Stimulated activated memory B cell treated with anti-CD40 and anti-IgM and Interleukin-4, amounts not matched to agents 10 μg/mL and 1 μg/mL and 100 μg/mL, for 72 hours (primary cell): ENCODE data around the gene NOP58.
"Not testable (repeated sequence)": the region's sequence is repeated elsewhere in the genome, so short reads cannot be mapped to it uniquely, and the experiment has no call there.

ENCODE experiments used
- ATAC-seq: fragments of 150-1000 bp; cut with Tn5 transposase; 2 replicates; pipeline ENCODE4 v1.10.0; 2021
- H3K27ac Mint-ChIP-seq: one replicate; pipeline ENCODE4 v1.8.0; 2022; ENCODE audit warnings: mild to moderate bottlenecking, mixed read lengths
- H3K27me3 Mint-ChIP-seq: one replicate; pipeline ENCODE4 v1.8.0; 2022; ENCODE audit warnings: mixed read lengths
- H3K36me3 Mint-ChIP-seq: one replicate; pipeline ENCODE4 v1.8.0; 2022; ENCODE audit warnings: mixed read lengths
- H3K4me1 Mint-ChIP-seq: one replicate; pipeline ENCODE4 v1.8.0; 2022; ENCODE audit warnings: mixed read lengths
- H3K4me3 Mint-ChIP-seq: one replicate; pipeline ENCODE4 v1.8.0; 2022; ENCODE audit warnings: mild to moderate bottlenecking, moderate library complexity, mixed read lengths
- H3K9me3 Mint-ChIP-seq: one replicate; pipeline ENCODE4 v1.8.0; 2022; ENCODE audit warnings: mixed read lengths

Gene NOP58, protein sequence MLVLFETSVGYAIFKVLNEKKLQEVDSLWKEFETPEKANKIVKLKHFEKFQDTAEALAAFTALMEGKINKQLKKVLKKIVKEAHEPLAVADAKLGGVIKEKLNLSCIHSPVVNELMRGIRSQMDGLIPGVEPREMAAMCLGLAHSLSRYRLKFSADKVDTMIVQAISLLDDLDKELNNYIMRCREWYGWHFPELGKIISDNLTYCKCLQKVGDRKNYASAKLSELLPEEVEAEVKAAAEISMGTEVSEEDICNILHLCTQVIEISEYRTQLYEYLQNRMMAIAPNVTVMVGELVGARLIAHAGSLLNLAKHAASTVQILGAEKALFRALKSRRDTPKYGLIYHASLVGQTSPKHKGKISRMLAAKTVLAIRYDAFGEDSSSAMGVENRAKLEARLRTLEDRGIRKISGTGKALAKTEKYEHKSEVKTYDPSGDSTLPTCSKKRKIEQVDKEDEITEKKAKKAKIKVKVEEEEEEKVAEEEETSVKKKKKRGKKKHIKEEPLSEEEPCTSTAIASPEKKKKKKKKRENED

DNA sequence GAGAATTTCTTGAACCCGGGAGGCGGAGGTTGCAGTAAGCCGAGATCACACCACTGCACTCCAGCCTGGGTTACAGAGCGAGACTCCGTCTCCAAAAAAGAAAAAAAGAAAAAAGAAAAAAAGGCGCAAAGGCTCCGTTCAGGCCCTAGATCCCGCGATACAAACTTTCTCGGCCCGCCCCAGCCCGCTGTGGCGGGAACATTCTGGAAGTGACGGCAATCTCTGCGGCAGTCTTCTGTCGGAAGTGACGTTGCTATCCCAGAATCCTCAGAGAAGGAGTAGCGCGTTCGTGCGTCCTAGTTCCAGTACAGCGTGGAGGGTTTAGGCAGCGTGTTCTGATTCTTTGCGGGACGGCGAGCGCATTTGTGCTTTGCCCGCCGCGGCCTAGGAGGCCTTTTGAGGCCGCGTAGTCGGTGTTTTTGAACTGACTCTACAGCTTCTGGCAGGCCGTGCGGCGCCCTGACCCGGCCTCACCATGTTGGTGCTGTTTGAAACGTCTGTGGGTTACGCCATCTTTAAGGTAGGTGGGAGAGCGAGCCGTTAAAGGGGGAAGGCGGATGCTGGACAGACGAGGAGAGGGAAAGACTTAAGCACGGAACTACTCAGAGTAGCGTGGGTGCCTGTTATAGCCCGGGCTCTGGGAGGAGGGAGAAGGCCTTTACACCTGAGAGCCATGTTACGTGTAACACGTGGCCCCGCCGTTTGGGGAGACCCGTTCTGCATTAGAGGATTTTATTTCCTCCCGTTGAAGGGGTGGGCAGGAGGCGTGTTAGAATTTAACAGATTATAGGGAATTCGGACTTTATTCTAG, at the start of gene NOP58:
Gene NOP58 (plus strand): TSS at position 297 of the 811 bp plus-strand sequence. CDS start 179 bp downstream, at position 476.
- Mint-ChIP-seq H3K36me3 (no peaks in the 10 kb centered on the region), H3K27me3 (no peaks in the 10 kb centered on the region), H3K4me3 (peak within 1 kb of the TSS; percentile 70), H3K27ac (no peak within 1 kb of the TSS), H3K9me3 (no peaks in the 10 kb centered on the region), H3K4me1 (peaks cover 14% of the 10 kb centered on the region)
- peak; percentile 98 for ATAC-seq

DNA sequence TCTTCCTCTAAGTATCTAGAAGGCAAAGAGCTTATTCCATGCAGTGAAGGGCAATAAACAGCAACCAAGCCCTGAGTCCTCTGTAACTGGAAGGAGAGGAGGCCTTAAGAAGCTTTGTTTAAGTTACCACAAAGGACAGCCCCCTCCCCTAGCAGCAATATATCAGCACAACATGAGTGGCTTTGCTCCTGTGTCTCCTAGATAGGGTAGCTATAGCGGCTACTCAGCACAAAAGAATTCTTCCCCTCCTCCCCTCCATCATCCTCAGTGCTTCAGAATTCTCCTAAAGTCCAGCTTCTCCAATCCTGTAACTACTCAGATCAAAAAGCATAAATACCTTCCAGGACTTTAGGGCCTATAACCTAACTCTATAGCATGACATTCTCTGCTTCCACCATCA, 43.7 kb upstream of the NOP58 start:
- no peaks in the 10 kb centered on the region for H3K27me3 Mint-ChIP-seq
- no peaks in the 10 kb centered on the region for H3K9me3 Mint-ChIP-seq
- no peak for ATAC-seq
- no peak overlapping the region for H3K27ac Mint-ChIP-seq
- no peak overlapping the region for H3K4me3 Mint-ChIP-seq
- H3K4me1 Mint-ChIP-seq = peaks cover 26% of the 10 kb centered on the region
- peaks cover 46% of the 10 kb centered on the region for H3K36me3 Mint-ChIP-seq

DNA sequence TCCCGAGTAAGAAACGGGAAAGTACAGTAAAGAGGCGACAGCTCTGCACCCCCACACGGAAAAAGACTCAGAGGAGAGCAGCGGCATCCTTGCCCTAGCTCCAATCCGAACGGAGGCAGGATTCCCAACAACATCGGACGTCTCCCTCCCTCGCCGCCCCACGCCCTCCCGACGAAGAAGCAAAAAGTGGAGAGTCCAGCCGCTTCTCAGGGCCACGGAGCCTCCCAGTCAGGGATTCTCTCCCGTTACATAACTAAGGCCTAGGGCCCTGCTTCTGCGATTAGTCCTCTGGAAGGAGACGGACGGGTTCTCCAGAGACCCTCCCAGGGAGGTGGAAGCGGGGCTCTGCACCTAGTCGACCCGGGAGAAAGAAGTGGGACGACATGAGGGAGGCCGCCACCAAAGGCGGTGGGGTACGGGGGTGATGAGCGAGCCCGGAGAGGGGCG, 27.8 kb upstream of the NOP58 start:
- Mint-ChIP-seq H3K4me1 (peaks cover 20% of the 10 kb centered on the region), H3K9me3 (no peaks in the 10 kb centered on the region), H3K27ac (peak overlapping the region; percentile 85), H3K4me3 (peak overlapping the region; percentile 91), H3K36me3 (no peaks in the 10 kb centered on the region), H3K27me3 (no peaks in the 10 kb centered on the region)
- no peak for ATAC-seq

DNA sequence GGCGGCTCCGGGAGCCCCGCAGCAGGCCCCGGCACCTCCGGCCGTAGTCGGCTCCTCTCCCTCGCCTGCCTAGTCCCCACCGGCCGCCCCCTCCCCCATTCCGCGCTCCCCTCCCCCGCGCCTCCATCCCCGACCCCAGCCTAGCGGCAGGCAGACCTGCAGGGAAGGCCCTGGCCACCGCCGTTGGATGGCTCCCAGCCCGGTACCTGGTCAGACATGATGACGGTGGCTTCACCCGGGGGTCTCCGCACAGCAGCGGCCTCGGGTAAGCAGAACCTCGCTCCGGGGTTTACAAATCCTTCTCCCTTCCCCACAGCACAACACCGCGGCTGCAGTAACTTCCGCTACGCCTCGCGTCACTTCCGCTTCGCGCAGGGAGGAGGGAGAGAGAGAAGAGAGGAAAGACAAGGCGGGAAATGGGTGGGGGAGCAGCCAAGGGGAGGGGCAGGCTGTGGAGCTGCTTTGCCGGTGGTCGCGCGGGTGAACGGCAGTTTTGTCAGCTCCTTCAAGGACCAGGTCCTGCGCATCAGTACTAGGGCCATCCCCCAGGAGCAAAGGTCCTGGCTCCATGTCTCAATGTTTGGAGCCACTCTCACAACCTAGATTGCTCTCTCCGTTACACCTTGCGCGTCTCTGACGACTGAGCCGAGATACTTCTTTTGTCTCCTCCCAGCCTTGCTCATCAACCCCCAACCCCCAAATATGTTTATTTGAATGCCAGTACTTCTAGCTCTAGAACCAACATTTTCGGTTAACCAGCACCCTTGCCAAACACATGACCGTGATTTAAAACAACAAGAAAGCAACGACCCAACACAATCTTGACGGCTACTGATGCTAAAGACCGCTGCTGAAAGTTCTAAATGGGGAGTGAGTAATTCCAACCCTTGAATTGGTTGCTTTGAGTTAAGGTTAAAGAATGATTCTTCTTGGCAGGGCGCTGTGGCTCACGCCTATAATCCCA, 27.0 kb upstream of the NOP58 start, which contains the start of gene SUMO1:
Gene SUMO1 (minus strand): TSS at position 364 of the 964 bp plus-strand sequence. CDS start 146 bp downstream, at position 218.
- ATAC-seq = peak; percentile 96

DNA sequence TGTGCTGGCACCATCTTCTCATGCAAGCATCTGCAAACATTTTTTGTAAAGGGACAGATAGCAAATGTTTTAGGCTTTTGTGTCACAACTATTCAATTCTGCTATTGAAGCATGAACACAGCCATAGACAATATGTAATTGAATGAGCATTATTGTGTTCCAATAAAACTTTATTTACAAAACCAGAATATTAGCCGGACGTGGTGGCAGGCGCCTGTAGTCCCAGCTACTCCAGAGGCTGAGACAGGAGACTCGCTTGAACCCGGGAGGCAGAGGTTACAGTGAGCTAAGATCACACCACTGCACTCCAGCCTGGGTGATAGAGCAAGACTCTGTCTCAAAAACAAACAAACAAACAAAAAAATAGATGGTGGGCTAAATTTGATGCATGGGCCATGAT, 17.9 kb upstream of the NOP58 start:
- not testable (repeated sequence) for H3K27ac Mint-ChIP-seq, H3K36me3 Mint-ChIP-seq, ATAC-seq, H3K4me3 Mint-ChIP-seq, H3K9me3 Mint-ChIP-seq, H3K4me1 Mint-ChIP-seq
- peaks cover 13% of the 10 kb centered on the region for H3K27me3 Mint-ChIP-seq

More for the DNA sequence above, 27.0 kb upstream of the NOP58 start, which contains the start of gene SUMO1:
- Mint-ChIP-seq H3K9me3 (no peaks in the 10 kb centered on the region), H3K27ac (peak within 1 kb of the TSS; percentile 85), H3K4me3 (peak within 1 kb of the TSS; percentile 91), H3K4me1 (peaks cover 16% of the 10 kb centered on the region), H3K36me3 (no peaks in the 10 kb centered on the region), H3K27me3 (no peaks in the 10 kb centered on the region)

DNA sequence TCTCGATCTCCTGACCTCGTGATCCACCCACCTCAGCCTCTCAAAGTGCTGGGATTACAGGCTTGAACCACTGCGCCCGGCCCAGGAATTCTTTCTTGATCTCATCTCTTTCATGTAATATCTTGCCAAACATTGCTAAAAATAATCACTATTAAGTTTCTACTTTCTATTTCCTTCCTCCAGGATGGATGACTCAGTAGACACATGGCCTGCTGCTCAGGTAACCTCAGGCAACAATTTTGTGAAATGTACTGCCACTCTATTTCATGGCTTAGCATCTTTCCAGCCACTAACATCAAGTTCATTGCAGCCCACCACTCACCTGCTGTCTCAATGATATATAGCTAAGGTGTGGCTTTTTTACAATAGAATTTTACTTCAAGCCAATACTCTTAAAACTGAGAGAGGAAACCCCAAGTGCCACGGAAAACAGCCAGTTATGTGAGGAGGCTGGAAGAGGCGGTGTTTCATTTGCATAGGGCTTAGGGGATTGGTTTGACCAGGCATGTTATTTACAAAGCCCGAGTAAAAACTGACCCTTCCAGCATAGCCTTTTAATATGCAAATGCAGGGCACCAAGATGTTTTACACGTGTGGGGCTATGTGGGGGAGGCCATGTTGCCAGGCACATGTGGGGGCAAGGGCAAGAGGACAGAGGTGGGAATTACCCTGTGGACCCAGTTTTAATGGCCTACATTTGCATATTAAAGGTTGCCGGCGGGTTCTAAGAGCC, 15.9 kb upstream of the NOP58 start:
- Mint-ChIP-seq H3K36me3 (no peaks in the 10 kb centered on the region), H3K27me3 (peaks cover 13% of the 10 kb centered on the region)

DNA sequence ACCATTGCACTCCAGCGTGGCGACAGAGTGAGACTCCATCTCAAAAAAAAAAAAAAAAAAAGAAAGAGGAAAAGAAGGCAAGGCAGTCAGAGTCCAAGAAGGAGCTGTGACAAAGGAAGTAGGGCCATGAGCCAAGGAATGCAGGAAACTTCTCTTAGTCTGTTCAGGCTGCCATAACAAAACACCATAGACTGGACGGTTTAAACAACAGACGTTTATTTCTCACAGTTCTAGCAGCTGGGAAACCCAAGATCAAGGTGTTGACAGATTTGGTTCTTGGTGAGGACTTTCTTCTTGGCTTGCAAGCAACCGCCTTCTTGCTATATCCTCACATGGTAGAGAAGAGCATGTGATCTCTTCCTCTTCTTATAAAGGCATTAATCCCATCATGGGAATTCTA, 14.1 kb upstream of the NOP58 start:
- peaks cover 3% of the 10 kb centered on the region for H3K9me3 Mint-ChIP-seq
- no peaks in the 10 kb centered on the region for H3K4me1 Mint-ChIP-seq
- no peak overlapping the region for H3K4me3 Mint-ChIP-seq
- H3K27ac Mint-ChIP-seq = no peak overlapping the region
- no peak for ATAC-seq
- no peaks in the 10 kb centered on the region for H3K36me3 Mint-ChIP-seq
- H3K27me3 Mint-ChIP-seq = peaks cover 13% of the 10 kb centered on the region

More for the DNA sequence above, 15.9 kb upstream of the NOP58 start:
- ATAC-seq = no peak
- Mint-ChIP-seq H3K4me1 (no peaks in the 10 kb centered on the region), H3K27ac (no peak overlapping the region), H3K9me3 (no peaks in the 10 kb centered on the region), H3K4me3 (no peak overlapping the region)

DNA sequence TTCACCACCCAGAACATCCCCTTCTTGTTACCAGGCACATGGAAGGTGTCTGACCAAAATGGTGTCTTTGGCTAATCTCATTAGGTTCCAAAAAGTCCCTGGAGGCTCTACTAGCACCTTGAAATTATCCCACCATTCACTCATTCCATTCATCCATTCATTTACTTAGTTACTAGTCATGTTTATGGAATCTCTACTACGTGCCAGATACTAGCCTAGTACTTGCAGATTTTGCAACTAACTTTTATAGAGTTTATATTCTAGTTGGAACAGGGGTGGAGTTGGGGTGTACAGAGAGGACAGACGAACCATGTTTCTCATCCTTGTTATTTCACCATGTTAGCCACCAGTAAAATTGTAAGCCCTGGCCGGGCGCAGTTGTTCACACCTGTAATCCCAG, 4.0 kb upstream of the NOP58 start:
- Mint-ChIP-seq H3K4me1 (no peaks in the 10 kb centered on the region), H3K9me3 (no peaks in the 10 kb centered on the region), H3K36me3 (no peaks in the 10 kb centered on the region), H3K4me3 (no peak overlapping the region), H3K27ac (no peak overlapping the region), H3K27me3 (no peaks in the 10 kb centered on the region)
- ATAC-seq = no peak

DNA sequence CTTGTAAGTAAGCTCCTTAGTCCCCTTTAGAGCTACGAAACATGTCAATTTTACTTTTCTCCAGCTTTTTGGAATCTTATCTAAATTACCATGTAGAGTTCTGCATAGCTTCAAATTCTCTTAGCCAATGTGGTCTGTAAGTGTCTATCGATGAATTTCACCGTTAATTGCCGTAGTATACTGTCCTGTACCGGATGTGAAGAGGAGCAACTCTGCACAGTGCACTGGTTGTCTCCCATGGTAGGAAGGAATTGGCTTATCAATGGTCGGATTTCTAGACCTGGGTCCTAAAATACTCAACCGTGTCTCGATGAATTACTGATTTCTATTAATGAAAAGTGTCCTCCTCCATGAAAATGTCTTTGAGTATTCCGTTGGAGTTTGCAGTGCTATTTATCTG, 1.9 kb downstream of the NOP58 start:
- Mint-ChIP-seq H3K27ac (no peak overlapping the region), H3K4me3 (peak overlapping the region; percentile 79), H3K27me3 (no peaks in the 10 kb centered on the region), H3K9me3 (no peaks in the 10 kb centered on the region), H3K36me3 (no peaks in the 10 kb centered on the region), H3K4me1 (peaks cover 22% of the 10 kb centered on the region)
- ATAC-seq = no peak

DNA sequence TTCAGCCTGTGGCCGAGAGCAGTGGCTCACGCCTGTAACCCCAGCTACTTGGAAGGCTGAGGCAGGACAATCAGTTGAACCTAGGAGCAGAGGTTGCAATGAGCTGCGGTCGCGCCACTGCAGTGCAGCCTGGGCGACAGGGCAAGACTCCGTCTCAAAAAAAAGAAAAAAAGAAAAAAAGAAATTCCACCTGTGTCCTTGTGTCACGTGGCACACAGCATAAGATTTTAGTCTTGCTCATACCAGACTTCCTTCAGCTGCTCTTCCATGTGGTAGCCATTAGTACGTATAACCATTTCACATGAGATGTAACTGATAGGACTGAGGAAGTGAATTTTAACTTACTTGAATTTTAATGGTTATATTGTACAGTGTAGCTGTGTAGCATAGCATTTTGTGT, 4.0 kb downstream of the NOP58 start:
- peak overlapping the region; percentile 64 for H3K4me3 Mint-ChIP-seq
- no peaks in the 10 kb centered on the region for H3K9me3 Mint-ChIP-seq
- no peaks in the 10 kb centered on the region for H3K36me3 Mint-ChIP-seq
- no peaks in the 10 kb centered on the region for H3K27me3 Mint-ChIP-seq
- peak overlapping the region; percentile 79 for H3K27ac Mint-ChIP-seq
- ATAC-seq = no peak
- peaks cover 25% of the 10 kb centered on the region for H3K4me1 Mint-ChIP-seq

DNA sequence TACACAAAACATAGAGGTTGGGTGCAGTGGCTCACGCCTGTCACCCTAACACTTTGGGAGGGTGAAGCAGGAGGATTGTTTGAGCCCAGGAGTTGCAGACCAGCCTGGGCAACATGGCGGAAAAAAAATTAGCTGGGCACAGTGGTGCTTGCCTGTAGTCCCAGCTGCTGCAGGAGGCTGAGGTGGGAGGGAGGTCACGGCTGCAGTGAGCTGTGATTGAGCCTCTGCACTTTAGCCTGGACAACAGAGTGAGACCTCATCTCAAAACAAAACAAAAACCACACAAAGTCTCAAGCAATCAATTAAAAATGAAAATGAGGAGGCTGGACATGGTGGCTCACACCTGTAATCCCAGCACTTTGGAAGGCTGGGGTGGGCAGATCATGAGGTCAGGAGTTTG, 4.9 kb downstream of the NOP58 start:
- peak overlapping the region; percentile 67 for H3K4me3 Mint-ChIP-seq

DNA sequence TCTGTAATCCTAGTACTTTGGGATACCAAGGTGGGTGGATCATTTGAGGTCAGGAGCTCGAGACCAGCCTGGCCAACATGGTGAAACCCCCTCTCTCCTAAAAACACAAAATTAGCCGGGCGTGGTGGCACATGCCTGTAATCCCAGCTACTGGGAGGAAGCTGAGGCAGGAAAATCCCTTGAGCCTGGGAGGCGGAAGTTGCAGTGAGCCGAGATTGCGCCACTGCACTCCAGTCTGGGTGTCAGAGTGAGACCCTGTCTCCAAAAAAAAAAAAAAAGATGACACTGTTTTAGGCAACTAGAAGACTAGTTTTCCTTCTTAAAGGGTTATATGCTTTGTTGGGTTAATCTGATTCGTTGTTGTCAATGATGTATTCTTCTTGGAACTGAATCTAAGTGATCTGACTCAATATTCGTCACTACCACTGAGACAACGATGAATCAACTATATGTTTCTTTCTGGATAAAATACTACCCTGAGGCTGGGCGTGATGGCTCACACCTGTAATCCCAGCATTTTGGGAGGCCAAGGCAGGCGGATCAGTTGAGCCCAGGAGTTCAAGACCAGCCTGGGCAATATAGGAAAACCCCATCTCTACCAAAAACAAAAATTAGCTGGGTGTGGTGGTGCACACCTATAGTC, 10.6 kb downstream of the NOP58 start:
- H3K4me1 Mint-ChIP-seq = peaks cover 19% of the 10 kb centered on the region
- peaks cover 23% of the 10 kb centered on the region for H3K36me3 Mint-ChIP-seq
- not testable (repeated sequence) for H3K9me3 Mint-ChIP-seq, H3K27me3 Mint-ChIP-seq, H3K4me3 Mint-ChIP-seq, ATAC-seq
- peak overlapping the region; percentile 27 for H3K27ac Mint-ChIP-seq

More for the DNA sequence above, 4.9 kb downstream of the NOP58 start:
- Mint-ChIP-seq H3K27me3 (no peaks in the 10 kb centered on the region), H3K4me1 (peaks cover 25% of the 10 kb centered on the region), H3K9me3 (no peaks in the 10 kb centered on the region), H3K36me3 (no peaks in the 10 kb centered on the region), H3K27ac (peak overlapping the region; percentile 79)
- ATAC-seq = no peak

DNA sequence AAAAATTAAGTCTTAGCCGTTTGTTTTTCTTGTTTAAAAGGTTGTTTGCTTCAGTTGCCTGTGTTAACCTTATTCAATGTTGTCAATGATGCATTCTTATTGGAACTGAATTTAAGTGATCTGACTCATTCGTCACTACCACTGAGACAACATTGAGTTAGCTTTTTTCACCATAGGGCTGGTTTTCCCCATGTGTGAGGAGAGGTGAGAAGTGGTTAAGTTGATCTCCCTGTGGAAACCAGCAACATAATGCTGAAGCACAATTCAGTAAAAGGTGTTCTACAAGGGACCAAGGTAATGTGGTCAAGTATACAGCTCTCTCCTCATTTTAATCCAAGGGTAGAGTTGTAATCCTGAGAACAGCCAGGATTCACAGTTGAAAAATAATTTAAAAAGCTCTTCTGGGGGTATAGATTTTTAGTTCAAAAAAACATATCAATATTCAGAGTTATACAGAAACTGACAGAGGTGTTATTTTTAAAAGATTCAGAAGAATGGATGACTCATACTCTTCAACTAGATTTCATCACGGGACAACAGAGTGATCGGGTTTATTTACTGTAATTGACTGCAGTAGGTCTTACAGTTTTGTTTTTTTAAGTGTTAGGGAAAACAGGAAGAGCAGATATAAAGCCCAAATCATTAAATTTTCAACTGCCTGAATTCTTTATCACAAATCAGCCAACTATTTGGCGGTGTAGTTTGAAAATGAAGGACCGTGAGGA, 12.6 kb downstream of the NOP58 start:
- Mint-ChIP-seq H3K4me3 (peak overlapping the region; percentile 15), H3K9me3 (no peaks in the 10 kb centered on the region), H3K4me1 (peaks cover 11% of the 10 kb centered on the region), H3K27ac (peak overlapping the region; percentile 83), H3K36me3 (peaks cover 31% of the 10 kb centered on the region), H3K27me3 (no peaks in the 10 kb centered on the region)
- peak; percentile 64 for ATAC-seq
